Measurements from ENCODE around the gene ADAR. TPM values are rescaled to one million over a fixed set of nuclear protein-coding genes. Genes with fewer than 3 reads are reported as not detected.

Gene ADAR
- total and polyA plus RNA-seq, 2 of the 8 experiments (the other 6 are each of a cell fraction or from before 2014, with no cell fraction given), result 125 to 242 TPM

GRCh38 chr1:154577346-154578057 lies 30.5 kb downstream of the ADAR start:
- H2BK12ac ChIP-seq (ENCODE audit: low read depth, low read length), result no peak overlapping the region
- H3K56ac ChIP-seq (replicated peaks; ENCODE audit: insufficient read length, low read depth, low read length), result no peak overlapping the region
- no peak for FAIRE-seq
- DNase-seq (ENCODE audit: low read depth in 1 of 2, low spot score in 2 of 2), result no peak
- H3K27ac ChIP-seq (ENCODE audit: low read depth, low read length), result no peak overlapping the region
- H2AFZ ChIP-seq (ENCODE audit: low read length), result no peak overlapping the region
- H3K27me3 ChIP-seq (replicated peaks in 1 of 4; ENCODE audit: control insufficient read depth in 3 of 4, extremely low read depth in 1 of 4, insufficient read depth in 3 of 4, low read length in 3 of 4), result no peaks in the 10 kb centered on the region
- H3K79me1 ChIP-seq (ENCODE audit: low read depth, low read length), result no peaks in the 10 kb centered on the region; the same call in 1 of the 2 replicates
- no peaks in the 10 kb centered on the region for H3K9me3 ChIP-seq (ENCODE audit: insufficient read depth in 2 of 2, low read depth in 1 of 2, low read length in 1 of 2)
- no peak overlapping the region for H3K14ac ChIP-seq (ENCODE audit: insufficient read length)
- H2BK20ac ChIP-seq (ENCODE audit: low read length), result no peak overlapping the region
- H4K91ac ChIP-seq (replicated peaks; ENCODE audit: insufficient read length, low read length), result no peak overlapping the region
- peaks cover 0 to under 1% (median 0%) of the 10 kb centered on the region in 4 experiments; a peak in 2 of 7 replicates for H3K4me1 ChIP-seq (replicated peaks in 1 of 4; ENCODE audit: control insufficient read depth in 3 of 4, insufficient read depth in 4 of 4, low read length in 3 of 4)
- no peak overlapping the region for H3K4me3 ChIP-seq (ENCODE audit: extremely low read depth in 1 of 4, insufficient read depth in 2 of 4, low read depth in 3 of 4, low read length in 4 of 4)
- H3K23me2 ChIP-seq (ENCODE audit: low read depth, low read length), result no peaks in the 10 kb centered on the region
- no peak overlapping the region for H4K8ac ChIP-seq (ENCODE audit: extremely low read depth, insufficient read depth, low read length)
- H2BK5ac ChIP-seq (ENCODE audit: low read depth, low read length), result no peak overlapping the region
- WGBS, 2 experiments (ENCODE audit: extremely low coverage in 1 of 2, insufficient coverage in 1 of 2, insufficient read length in 1 of 2, insufficient replicate concordance in 2 of 2, low coverage in 1 of 2, low lambda C conversion rate in 2 of 2, missing lambda C conversion rate in 1 of 2), result 87% methylated on average over 7 of the region's 7 CpGs; no CpG with 5 or more reads in 1 of the 2 experiments
- H3K23ac ChIP-seq (ENCODE audit: insufficient read length), result no peak overlapping the region
- no peak overlapping the region for H3K4ac ChIP-seq (replicated peaks; ENCODE audit: insufficient read length, low read depth, low read length)
- CTCF ChIA-PET (ENCODE audit: partially characterized antibody), result interaction anchor here (0.9 to 3.3 kb wide), 5 partner anchors 8 to 366 kb away, joined by 3 to 15 read pairs (median 4); no protein-coding TSS in a partner anchor
- no peak overlapping the region for H4K5ac ChIP-seq (ENCODE audit: insufficient read length, low read depth, low read length)
- TF ChIP-seq TCF12 (IDR thresholded peaks at IDR 0.05; ENCODE audit: low read depth, low read length), result no peak
- no peak for TF ChIP-seq RBBP5 (IDR thresholded peaks at IDR 0.05; ENCODE audit: borderline replicate concordance, low read depth, low read length)
- TF ChIP-seq ZNF274 (IDR thresholded peaks at IDR 0.05; ENCODE audit: borderline replicate concordance, extremely low read depth, low read length), result no peak
- TF ChIP-seq POLR2A (IDR thresholded peaks at IDR 0.05; ENCODE audit: control extremely low read depth in 1 of 2, low read depth in 2 of 2, low read length in 2 of 2), result peak in 1 of 2 experiments; percentile 38; a peak in 2 of 3 replicates
- TF ChIP-seq SRF (IDR thresholded peaks at IDR 0.05; ENCODE audit: low read depth, low read length), result no peak
- no peak for TF ChIP-seq BRCA1 (IDR thresholded peaks at IDR 0.05; ENCODE audit: low read depth, low read length)
- no peak for TF ChIP-seq RXRA (IDR thresholded peaks at IDR 0.05; ENCODE audit: insufficient read depth, low read depth, low read length)
- no peak; the same call in 1 of the 2 replicates for TF ChIP-seq POLR2AphosphoS5 (IDR thresholded peaks at IDR 0.05; ENCODE audit: low read depth, low read length)
- no peak overlapping the region for H2BK15ac ChIP-seq (ENCODE audit: low read length)
- peaks cover 6 to 21% of the 10 kb centered on the region in 2 experiments for H4K20me1 ChIP-seq (replicated peaks in 1 of 2; ENCODE audit: control insufficient read depth in 1 of 2, insufficient read depth in 2 of 2, low read length in 2 of 2)
- POLR2A ChIA-PET (ENCODE audit: partially characterized antibody), result interaction anchor here (1.2 to 1.5 kb wide), 4 partner anchors 15 to 97 kb away, joined by 3 to 7 read pairs (median 4); no protein-coding TSS in a partner anchor
- no peaks in the 10 kb centered on the region for H3K79me2 ChIP-seq (ENCODE audit: control insufficient read depth in 1 of 2, insufficient read depth in 2 of 2, low read length in 2 of 2)
- H2AK5ac ChIP-seq (ENCODE audit: low read depth, low read length), result no peak overlapping the region
- H3K9ac ChIP-seq (replicated peaks in 1 of 4; ENCODE audit: extremely low read depth in 1 of 4, low read depth in 3 of 4, low read length in 3 of 4), result no peak overlapping the region
- H3K18ac ChIP-seq (ENCODE audit: extremely low read depth, low read length), result no peak overlapping the region
- H3K4me2 ChIP-seq (ENCODE audit: insufficient read depth in 1 of 2, low read depth in 2 of 2, low read length in 2 of 2), result no peak overlapping the region
- H2BK120ac ChIP-seq (replicated peaks; ENCODE audit: low read depth, low read length), result no peak overlapping the region
- peaks cover 22 to 39% (median 28%) of the 10 kb centered on the region in 4 experiments for H3K36me3 ChIP-seq (ENCODE audit: control insufficient read depth in 2 of 4, insufficient read depth in 4 of 4, low read length in 3 of 4)
